Measurements from ENCODE around the gene CHRNB2. TPM values are rescaled to one million over a fixed set of nuclear protein-coding genes. Genes with fewer than 3 reads are reported as not detected.

Gene CHRNB2
- total RNA-seq, 1 experiment from 2014 or later: 0.21 TPM

DNA sequence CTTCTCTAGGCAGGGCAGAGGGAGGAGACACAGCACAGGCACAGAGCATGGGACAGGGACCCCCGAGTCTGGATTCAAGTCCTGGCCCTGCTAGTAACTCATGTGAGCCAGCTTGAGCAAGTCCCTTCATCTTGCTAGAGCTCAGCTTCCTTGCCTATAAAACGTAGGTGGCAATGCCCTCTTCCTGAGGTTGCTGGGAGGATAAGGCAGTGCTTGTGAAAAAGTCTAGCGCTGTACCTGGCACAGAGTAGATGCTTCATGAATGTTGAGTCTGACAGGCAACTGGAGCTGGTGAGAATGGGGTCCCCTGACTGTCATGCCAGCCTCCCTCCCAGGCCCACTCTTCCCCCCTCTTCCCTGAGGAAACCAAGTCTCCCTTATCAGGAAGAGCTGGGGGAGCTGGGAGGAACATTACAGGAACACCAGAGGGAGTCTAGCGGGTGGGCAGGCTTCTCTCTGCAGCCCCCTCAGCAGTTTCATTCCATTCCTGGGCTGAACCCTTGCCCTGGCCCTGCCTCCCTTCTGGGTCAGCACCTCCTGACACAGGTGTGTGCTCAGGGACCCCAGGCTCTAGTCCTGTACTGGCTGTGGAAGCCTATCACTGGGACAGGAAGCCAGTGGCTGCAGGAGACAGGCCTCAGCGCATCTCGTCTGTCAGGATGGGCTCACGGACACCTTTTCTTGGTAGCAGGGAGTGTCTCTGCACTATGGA, 9.9 kb downstream of the CHRNB2 start:
- no peak overlapping the region for H3K4me3 Mint-ChIP-seq (ENCODE audit: unreplicated experiment)
- peaks cover 34% of the 10 kb centered on the region for H3K36me3 Mint-ChIP-seq (ENCODE audit: insufficient read depth, unreplicated experiment)
- no peak for TF ChIP-seq CTCF (IDR thresholded peaks at IDR 0.05; ENCODE audit: unreplicated experiment)
- no peak overlapping the region for H3K27ac Mint-ChIP-seq (ENCODE audit: low read depth, unreplicated experiment)
- H3K9me3 Mint-ChIP-seq (ENCODE audit: unreplicated experiment): no peaks in the 10 kb centered on the region
- BruUV-seq (replicated peaks): no TSS peak
- DNase-seq (ENCODE audit: unreplicated experiment): no peak
- ChIA-PET CTCF (interaction anchor here (2.9 kb wide), 1 partner anchor 18 kb away, joined by 13 read pairs; no protein-coding TSS in a partner anchor), POLR2A (interaction anchor here (0.8 to 2.6 kb wide), 4 partner anchors 9 to 18 kb away, joined by 3 to 8 read pairs (median 4); partner anchors contain the start of gene CHRNB2)
- intact Hi-C loops (cut with micrococcal nuclease): no loop called here
- peaks cover 8% of the 10 kb centered on the region for H3K4me1 Mint-ChIP-seq (ENCODE audit: insufficient read depth, unreplicated experiment)
- H3K27me3 Mint-ChIP-seq (ENCODE audit: insufficient read depth, unreplicated experiment): peaks cover 18% of the 10 kb centered on the region

DNA sequence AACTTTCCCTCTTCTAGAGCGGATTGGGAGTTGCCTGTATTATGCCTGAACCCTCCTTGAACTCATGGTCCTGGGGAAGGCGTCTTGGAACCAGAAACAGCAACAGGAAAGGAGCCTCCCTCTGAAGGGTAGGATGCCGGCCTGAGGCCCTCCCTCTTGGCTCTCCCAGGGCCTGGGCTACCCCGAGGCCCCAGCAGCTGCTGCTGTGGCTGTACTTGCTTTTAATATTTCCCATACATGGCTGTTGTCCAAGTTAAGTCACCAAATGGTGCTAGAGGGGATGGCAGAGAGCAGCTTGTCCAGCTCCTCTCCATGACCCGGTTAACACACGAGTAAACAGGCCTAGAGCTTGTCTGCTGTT, 10.5 kb downstream of the CHRNB2 start:
- no TSS peak for BruUV-seq (replicated peaks)
- ChIA-PET POLR2A (interaction anchor here (0.8 to 2.6 kb wide), 5 partner anchors 9 to 27 kb away, joined by 3 to 8 read pairs (median 3); partner anchors contain the start of gene CHRNB2), CTCF (interaction anchor here (1.0 to 1.7 kb wide), 2 partner anchors 18 to 301 kb away, joined by 4 to 5 read pairs; no protein-coding TSS in a partner anchor)
- peaks cover 39% of the 10 kb centered on the region for H3K36me3 Mint-ChIP-seq (ENCODE audit: insufficient read depth, unreplicated experiment)
- peaks cover 18% of the 10 kb centered on the region for H3K27me3 Mint-ChIP-seq (ENCODE audit: insufficient read depth, unreplicated experiment)
- H3K4me1 Mint-ChIP-seq (ENCODE audit: insufficient read depth, unreplicated experiment): peaks cover 8% of the 10 kb centered on the region
- H3K27ac Mint-ChIP-seq (ENCODE audit: low read depth, unreplicated experiment): no peak overlapping the region
- no peak for DNase-seq (ENCODE audit: unreplicated experiment)
- no peak overlapping the region for H3K4me3 Mint-ChIP-seq (ENCODE audit: unreplicated experiment)
- intact Hi-C loops (cut with micrococcal nuclease): no loop called here
- no peak for TF ChIP-seq CTCF (IDR thresholded peaks at IDR 0.05; ENCODE audit: unreplicated experiment)
- no peaks in the 10 kb centered on the region for H3K9me3 Mint-ChIP-seq (ENCODE audit: unreplicated experiment)

GRCh38 chr1:154579374-154579773, 11.8 kb downstream of the CHRNB2 start:
- POLR2A ChIA-PET: interaction anchor here (1.1 to 2.6 kb wide), 4 partner anchors 12 to 27 kb away, joined by 3 to 8 read pairs (median 6); partner anchors contain the start of gene CHRNB2
- Mint-ChIP-seq H3K27ac (ENCODE audit: low read depth, unreplicated experiment) (no peak overlapping the region), H3K27me3 (ENCODE audit: insufficient read depth, unreplicated experiment) (peaks cover 7% of the 10 kb centered on the region), H3K4me1 (ENCODE audit: insufficient read depth, unreplicated experiment) (peaks cover 8% of the 10 kb centered on the region), H3K4me3 (ENCODE audit: unreplicated experiment) (no peak overlapping the region), H3K36me3 (ENCODE audit: insufficient read depth, unreplicated experiment) (peaks cover 53% of the 10 kb centered on the region), H3K9me3 (ENCODE audit: unreplicated experiment) (no peaks in the 10 kb centered on the region)
- CTCF ChIA-PET: interaction anchor here (0.6 to 1.7 kb wide), 4 partner anchors 100 to 1395 kb away, joined by 3 to 5 read pairs (median 4); no protein-coding TSS in a partner anchor
- BruUV-seq (replicated peaks): no TSS peak
- intact Hi-C loops (cut with micrococcal nuclease): no loop called here
- no peak for TF ChIP-seq CTCF (IDR thresholded peaks at IDR 0.05; ENCODE audit: unreplicated experiment)
- no peak for DNase-seq (ENCODE audit: unreplicated experiment)

- ChIA-PET CTCF (interaction anchor here (0.6 kb wide), 1 partner anchor 231 kb away, joined by 3 read pairs; no protein-coding TSS in a partner anchor), POLR2A (interaction anchor here (0.8 kb wide), 1 partner anchor 604 kb away, joined by 5 read pairs; the partner anchor contains the start of gene JTB)
- BruUV-seq (replicated peaks): no TSS peak
- Mint-ChIP-seq H3K4me1 (ENCODE audit: insufficient read depth, unreplicated experiment) (no peaks in the 10 kb centered on the region), H3K4me3 (ENCODE audit: unreplicated experiment) (no peak overlapping the region), H3K9me3 (ENCODE audit: unreplicated experiment) (no peaks in the 10 kb centered on the region), H3K36me3 (ENCODE audit: insufficient read depth, unreplicated experiment) (peaks cover 77% of the 10 kb centered on the region), H3K27me3 (ENCODE audit: insufficient read depth, unreplicated experiment) (no peaks in the 10 kb centered on the region), H3K27ac (ENCODE audit: low read depth, unreplicated experiment) (no peak overlapping the region)
- TF ChIP-seq CTCF (IDR thresholded peaks at IDR 0.05; ENCODE audit: unreplicated experiment): no peak
- no peak for DNase-seq (ENCODE audit: unreplicated experiment)
- intact Hi-C loops (cut with micrococcal nuclease): no loop called here
Measured at GRCh38 chr1:154581766-154582165, 14.2 kb downstream of the CHRNB2 start.

All from MCF 10A (cell line).